ENCODE results near the gene PRSS57.
A peak's percentile ranks its signal among the peaks of the same experiment; 100 is the strongest.

DNA sequence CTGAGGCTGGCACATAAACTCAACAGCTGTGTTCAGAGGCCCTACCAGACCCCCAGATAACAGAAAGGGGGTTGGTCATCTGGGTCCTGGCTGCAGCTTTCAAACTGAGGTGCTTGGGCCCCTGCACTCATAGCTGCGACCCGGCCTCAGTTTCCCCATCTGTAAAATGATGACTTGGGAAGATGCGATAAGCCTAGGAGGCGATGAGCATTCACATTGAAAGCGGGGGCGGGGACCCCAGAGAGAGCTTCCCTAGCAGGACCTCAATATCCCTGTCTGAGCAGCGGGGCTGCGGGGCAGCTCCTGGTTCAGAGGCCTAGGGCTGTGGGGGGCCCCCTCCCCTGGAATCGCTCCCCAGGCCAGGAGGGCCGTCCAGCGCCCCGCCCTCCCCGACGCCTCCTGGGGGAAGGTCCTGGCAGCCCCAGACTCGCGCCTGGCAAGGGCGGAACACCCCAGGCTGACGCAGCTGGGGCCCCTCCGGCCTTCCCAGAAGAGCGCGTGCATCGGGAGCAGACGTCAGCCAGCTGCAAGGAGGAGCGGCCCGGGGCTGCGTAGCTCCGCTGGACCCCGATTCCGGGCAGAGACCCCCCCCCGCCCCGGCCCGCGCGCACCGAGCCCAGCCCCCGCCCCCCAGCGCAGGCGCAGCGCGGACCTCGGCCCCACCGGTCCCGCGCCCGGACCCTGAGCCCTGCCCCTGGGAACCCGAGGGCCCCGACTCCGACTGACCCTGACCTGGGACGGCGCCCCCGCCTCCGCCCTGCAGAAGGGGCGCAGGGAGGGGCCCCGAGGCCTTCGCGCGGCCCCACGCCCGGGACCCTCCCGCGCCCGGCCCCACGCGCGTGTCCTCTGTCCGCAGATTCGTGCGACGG lies 15.6 kb downstream of the PRSS57 start:
- TF ChIP-seq USF2 (IDR thresholded peaks at IDR 0.05; ENCODE audit: low read depth, low read length) (no peak), USF2 (CRISPR knock-in tag; IDR thresholded peaks at IDR 0.05; ENCODE audit: borderline replicate concordance) (no peak), ZNF512 (CRISPR knock-in tag; IDR thresholded peaks at IDR 0.05) (no peak), MAF1 (CRISPR knock-in tag; IDR thresholded peaks at IDR 0.05; ENCODE audit: borderline replicate concordance) (no peak), ZBTB14 (CRISPR knock-in tag; IDR thresholded peaks at IDR 0.05) (no peak), JUND (CRISPR knock-in tag; IDR thresholded peaks at IDR 0.05) (no peak), RAD21 (CRISPR knock-in tag; IDR thresholded peaks at IDR 0.05) (no peak), SNAPC2 (CRISPR knock-in tag; IDR thresholded peaks at IDR 0.05) (no peak), EHMT2 (IDR thresholded peaks at IDR 0.05; ENCODE audit: borderline replicate concordance, low read depth, low read length) (no peak), PTBP1 (IDR thresholded peaks at IDR 0.05; ENCODE audit: low read depth, low read length, poor library complexity, severe bottlenecking) (peak; percentile 33), REPIN1 (CRISPR knock-in tag; IDR thresholded peaks at IDR 0.05; ENCODE audit: borderline replicate concordance, low read depth) (no peak), ZC3H4 (CRISPR knock-in tag; IDR thresholded peaks at IDR 0.05; ENCODE audit: borderline replicate concordance) (no peak), HHEX (CRISPR knock-in tag; IDR thresholded peaks at IDR 0.05) (no peak)
- TF ChIP-seq, protein P1, sequence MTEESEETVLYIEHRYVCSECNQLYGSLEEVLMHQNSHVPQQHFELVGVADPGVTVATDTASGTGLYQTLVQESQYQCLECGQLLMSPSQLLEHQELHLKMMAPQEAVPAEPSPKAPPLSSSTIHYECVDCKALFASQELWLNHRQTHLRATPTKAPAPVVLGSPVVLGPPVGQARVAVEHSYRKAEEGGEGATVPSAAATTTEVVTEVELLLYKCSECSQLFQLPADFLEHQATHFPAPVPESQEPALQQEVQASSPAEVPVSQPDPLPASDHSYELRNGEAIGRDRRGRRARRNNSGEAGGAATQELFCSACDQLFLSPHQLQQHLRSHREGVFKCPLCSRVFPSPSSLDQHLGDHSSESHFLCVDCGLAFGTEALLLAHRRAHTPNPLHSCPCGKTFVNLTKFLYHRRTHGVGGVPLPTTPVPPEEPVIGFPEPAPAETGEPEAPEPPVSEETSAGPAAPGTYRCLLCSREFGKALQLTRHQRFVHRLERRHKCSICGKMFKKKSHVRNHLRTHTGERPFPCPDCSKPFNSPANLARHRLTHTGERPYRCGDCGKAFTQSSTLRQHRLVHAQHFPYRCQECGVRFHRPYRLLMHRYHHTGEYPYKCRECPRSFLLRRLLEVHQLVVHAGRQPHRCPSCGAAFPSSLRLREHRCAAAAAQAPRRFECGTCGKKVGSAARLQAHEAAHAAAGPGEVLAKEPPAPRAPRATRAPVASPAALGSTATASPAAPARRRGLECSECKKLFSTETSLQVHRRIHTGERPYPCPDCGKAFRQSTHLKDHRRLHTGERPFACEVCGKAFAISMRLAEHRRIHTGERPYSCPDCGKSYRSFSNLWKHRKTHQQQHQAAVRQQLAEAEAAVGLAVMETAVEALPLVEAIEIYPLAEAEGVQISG (CRISPR knock-in tag; IDR thresholded peaks at IDR 0.05), result no peak; the same call in 1 of the 2 replicates
- TF ChIP-seq, protein P2, sequence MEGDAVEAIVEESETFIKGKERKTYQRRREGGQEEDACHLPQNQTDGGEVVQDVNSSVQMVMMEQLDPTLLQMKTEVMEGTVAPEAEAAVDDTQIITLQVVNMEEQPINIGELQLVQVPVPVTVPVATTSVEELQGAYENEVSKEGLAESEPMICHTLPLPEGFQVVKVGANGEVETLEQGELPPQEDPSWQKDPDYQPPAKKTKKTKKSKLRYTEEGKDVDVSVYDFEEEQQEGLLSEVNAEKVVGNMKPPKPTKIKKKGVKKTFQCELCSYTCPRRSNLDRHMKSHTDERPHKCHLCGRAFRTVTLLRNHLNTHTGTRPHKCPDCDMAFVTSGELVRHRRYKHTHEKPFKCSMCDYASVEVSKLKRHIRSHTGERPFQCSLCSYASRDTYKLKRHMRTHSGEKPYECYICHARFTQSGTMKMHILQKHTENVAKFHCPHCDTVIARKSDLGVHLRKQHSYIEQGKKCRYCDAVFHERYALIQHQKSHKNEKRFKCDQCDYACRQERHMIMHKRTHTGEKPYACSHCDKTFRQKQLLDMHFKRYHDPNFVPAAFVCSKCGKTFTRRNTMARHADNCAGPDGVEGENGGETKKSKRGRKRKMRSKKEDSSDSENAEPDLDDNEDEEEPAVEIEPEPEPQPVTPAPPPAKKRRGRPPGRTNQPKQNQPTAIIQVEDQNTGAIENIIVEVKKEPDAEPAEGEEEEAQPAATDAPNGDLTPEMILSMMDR (CRISPR knock-in tag; IDR thresholded peaks at IDR 0.05), result no peak

Data from HepG2 (cell line).